ENCODE measurements around the gene CD300E. TPM values are rescaled to one million over a fixed set of nuclear protein-coding genes. Genes with fewer than 3 reads are reported as not detected.

The CD300E gene
- total RNA-seq, 1 experiment from 2014 or later, result not detected

GRCh38 chr17:74571621-74572270 is 51.8 kb downstream of the CD300E start:
- Mint-ChIP-seq H3K36me3 (ENCODE audit: insufficient read depth, unreplicated experiment) (no peaks in the 10 kb centered on the region), H3K27ac (ENCODE audit: unreplicated experiment) (no peak overlapping the region), H3K4me3 (ENCODE audit: unreplicated experiment) (no peak overlapping the region), H3K27me3 (ENCODE audit: insufficient read depth, unreplicated experiment) (peaks cover 28% of the 10 kb centered on the region), H3K9me3 (ENCODE audit: unreplicated experiment) (peaks cover 14% of the 10 kb centered on the region), H3K4me1 (ENCODE audit: low read depth, unreplicated experiment) (peaks cover 6% of the 10 kb centered on the region)
- H3K36me3 ChIP-seq (ENCODE audit: control insufficient read depth, insufficient read depth, low read length), result no peaks in the 10 kb centered on the region
- H3K9me3 ChIP-seq, result no peaks in the 10 kb centered on the region
- no TSS peak for BruUV-seq (replicated peaks)
- H3K4me1 ChIP-seq, result no peaks in the 10 kb centered on the region
- POLR2A ChIA-PET, result no interaction called here
- DNase-seq, result no peak
- intact Hi-C loops (cut with micrococcal nuclease; ENCODE audit: unreplicated experiment), result no loop called here
- no peaks in the 10 kb centered on the region; the same call in none of the 2 replicates for H3K27me3 ChIP-seq (replicated peaks; ENCODE audit: control insufficient read depth, insufficient read depth, low read length)
- H3K4me3 ChIP-seq (ENCODE audit: low read depth, low read length), result no peak overlapping the region
- no peak for TF ChIP-seq CTCF (IDR thresholded peaks at IDR 0.05; ENCODE audit: insufficient read depth in 1 of 2, low read depth in 1 of 2, low read length in 1 of 2, severe bottlenecking in 1 of 2, unreplicated experiment in 1 of 2)
- CTCF ChIA-PET, result no interaction called here

DNA sequence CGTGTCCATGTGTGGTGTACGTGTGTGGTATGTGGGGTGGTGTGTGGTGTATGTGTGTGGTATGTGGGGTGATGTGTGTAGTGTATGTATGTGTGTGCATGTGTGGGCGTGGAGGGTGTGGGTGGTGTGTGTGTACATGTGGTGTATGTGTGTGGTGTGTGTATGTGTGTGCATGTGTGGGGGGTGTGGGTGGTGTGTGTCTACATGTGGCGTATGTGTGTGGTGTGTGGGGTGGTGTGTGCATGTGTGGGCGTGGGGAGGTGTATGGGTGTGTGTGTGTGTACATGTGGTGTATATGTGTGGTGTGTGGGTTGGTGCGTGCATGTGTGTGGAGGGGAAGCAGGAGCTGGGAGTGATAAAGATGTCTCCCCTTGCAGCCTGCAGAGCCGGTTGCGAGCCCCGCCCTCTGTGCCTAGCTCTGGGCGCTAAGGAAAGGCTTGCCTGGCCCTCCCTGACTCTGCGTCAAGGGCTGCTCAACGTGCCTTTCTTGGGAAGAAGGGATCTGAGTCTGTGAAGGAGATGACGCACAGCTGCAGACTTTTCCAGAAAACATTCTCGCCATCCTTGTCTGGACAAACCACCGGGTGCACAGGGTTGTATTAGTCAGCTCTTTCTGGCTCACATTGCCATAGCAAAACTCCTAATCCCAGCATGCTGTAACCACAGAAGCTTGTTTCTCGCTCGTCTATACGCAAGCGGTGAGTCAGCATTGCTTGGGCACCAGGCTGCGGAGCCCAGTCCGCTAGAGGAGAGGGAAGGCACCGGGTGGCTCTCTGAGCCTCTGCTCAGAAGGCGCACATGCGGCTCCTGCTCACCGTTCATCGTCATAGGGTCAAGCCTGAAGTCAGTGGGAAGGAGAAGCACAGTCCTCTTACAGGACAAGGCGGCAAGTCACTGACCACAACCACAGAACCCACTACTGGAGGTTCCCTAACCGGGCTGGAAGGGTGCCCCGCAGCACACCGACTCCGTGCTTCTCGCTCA is 54.2 kb downstream of the CD300E start:
- TF ChIP-seq CTCF (IDR thresholded peaks at IDR 0.05; ENCODE audit: insufficient read depth in 1 of 2, low read depth in 1 of 2, low read length in 1 of 2, severe bottlenecking in 1 of 2, unreplicated experiment in 1 of 2), result no peak
- CTCF ChIA-PET, result interaction anchor here (0.7 kb wide), 1 partner anchor 39 kb away, joined by 3 read pairs; no protein-coding TSS in a partner anchor
- no TSS peak for BruUV-seq (replicated peaks)
- Mint-ChIP-seq H3K4me1 (ENCODE audit: low read depth, unreplicated experiment) (peaks cover 6% of the 10 kb centered on the region), H3K9me3 (ENCODE audit: unreplicated experiment) (peaks cover 14% of the 10 kb centered on the region), H3K27me3 (ENCODE audit: insufficient read depth, unreplicated experiment) (peaks cover 24% of the 10 kb centered on the region), H3K27ac (ENCODE audit: unreplicated experiment) (no peak overlapping the region), H3K4me3 (ENCODE audit: unreplicated experiment) (no peak overlapping the region), H3K36me3 (ENCODE audit: insufficient read depth, unreplicated experiment) (no peaks in the 10 kb centered on the region)
- Histone ChIP-seq H3K27me3 (replicated peaks; ENCODE audit: control insufficient read depth, insufficient read depth, low read length) (no peaks in the 10 kb centered on the region; the same call in none of the 2 replicates), H3K4me1 (no peaks in the 10 kb centered on the region), H3K9me3 (no peaks in the 10 kb centered on the region), H3K4me3 (ENCODE audit: low read depth, low read length) (no peak overlapping the region), H3K36me3 (ENCODE audit: control insufficient read depth, insufficient read depth, low read length) (no peaks in the 10 kb centered on the region)
- intact Hi-C loops (cut with micrococcal nuclease; ENCODE audit: unreplicated experiment), result no loop called here
- POLR2A ChIA-PET, result interaction anchor here (0.6 kb wide), 1 partner anchor 148 kb away, joined by 16 read pairs; no protein-coding TSS in a partner anchor
- no peak for DNase-seq

GRCh38 chr17:74568106-74568873 is 55.2 kb downstream of the CD300E start:
- TF ChIP-seq CTCF (IDR thresholded peaks at IDR 0.05; ENCODE audit: insufficient read depth in 1 of 2, low read depth in 1 of 2, low read length in 1 of 2, severe bottlenecking in 1 of 2, unreplicated experiment in 1 of 2), result no peak
- Histone ChIP-seq H3K4me3 (ENCODE audit: low read depth, low read length) (no peak overlapping the region), H3K27me3 (replicated peaks; ENCODE audit: control insufficient read depth, insufficient read depth, low read length) (no peaks in the 10 kb centered on the region; the same call in 1 of the 2 replicates), H3K4me1 (no peaks in the 10 kb centered on the region), H3K36me3 (ENCODE audit: control insufficient read depth, insufficient read depth, low read length) (no peaks in the 10 kb centered on the region), H3K9me3 (no peaks in the 10 kb centered on the region)
- peaks cover 24% of the 10 kb centered on the region for H3K27me3 Mint-ChIP-seq (ENCODE audit: insufficient read depth, unreplicated experiment)
- H3K9me3 Mint-ChIP-seq (ENCODE audit: unreplicated experiment), result peaks cover 20% of the 10 kb centered on the region
- H3K36me3 Mint-ChIP-seq (ENCODE audit: insufficient read depth, unreplicated experiment), result no peaks in the 10 kb centered on the region
- intact Hi-C loops (cut with micrococcal nuclease; ENCODE audit: unreplicated experiment), result no loop called here
- CTCF ChIA-PET, result interaction anchor here (0.6 kb wide), 1 partner anchor 33 kb away, joined by 4 read pairs; no protein-coding TSS in a partner anchor
- BruUV-seq (replicated peaks), result no TSS peak
- H3K27ac Mint-ChIP-seq (ENCODE audit: unreplicated experiment), result no peak overlapping the region
- DNase-seq, result no peak
- POLR2A ChIA-PET, result no interaction called here
- H3K4me3 Mint-ChIP-seq (ENCODE audit: unreplicated experiment), result no peak overlapping the region
- peaks cover 6% of the 10 kb centered on the region for H3K4me1 Mint-ChIP-seq (ENCODE audit: low read depth, unreplicated experiment)

Measured in Caco-2 (cell line).